ENCODE measurements around the gene UBE2M. TPM values are rescaled to one million over a fixed set of nuclear protein-coding genes. Genes with fewer than 3 reads are reported as not detected.
"Not testable (repeated sequence)": the region's sequence is repeated elsewhere in the genome, so short reads cannot be mapped to it uniquely, and the experiment has no call there.

Gene UBE2M
- total RNA-seq, 2 donors from 2014 or later, result 27.7 to 44.2 TPM

GRCh38 chr19:58578012-58578925, 19.9 kb upstream of the UBE2M start:
- Histone ChIP-seq H3K9me3 (no peaks in the 10 kb centered on the region), H3K27me3 (replicated peaks; ENCODE audit: insufficient read depth) (no peaks in the 10 kb centered on the region), H3K4me3 (no peak overlapping the region), H3K4me1 (replicated peaks) (peaks cover 3% of the 10 kb centered on the region), H3K27ac (no peak overlapping the region), H3K36me3 (peaks cover 0 to 17% of the 10 kb centered on the region in 2 donors)
- TF ChIP-seq POLR2A (IDR thresholded peaks at IDR 0.05), result no peak
- TF ChIP-seq, protein P1, sequence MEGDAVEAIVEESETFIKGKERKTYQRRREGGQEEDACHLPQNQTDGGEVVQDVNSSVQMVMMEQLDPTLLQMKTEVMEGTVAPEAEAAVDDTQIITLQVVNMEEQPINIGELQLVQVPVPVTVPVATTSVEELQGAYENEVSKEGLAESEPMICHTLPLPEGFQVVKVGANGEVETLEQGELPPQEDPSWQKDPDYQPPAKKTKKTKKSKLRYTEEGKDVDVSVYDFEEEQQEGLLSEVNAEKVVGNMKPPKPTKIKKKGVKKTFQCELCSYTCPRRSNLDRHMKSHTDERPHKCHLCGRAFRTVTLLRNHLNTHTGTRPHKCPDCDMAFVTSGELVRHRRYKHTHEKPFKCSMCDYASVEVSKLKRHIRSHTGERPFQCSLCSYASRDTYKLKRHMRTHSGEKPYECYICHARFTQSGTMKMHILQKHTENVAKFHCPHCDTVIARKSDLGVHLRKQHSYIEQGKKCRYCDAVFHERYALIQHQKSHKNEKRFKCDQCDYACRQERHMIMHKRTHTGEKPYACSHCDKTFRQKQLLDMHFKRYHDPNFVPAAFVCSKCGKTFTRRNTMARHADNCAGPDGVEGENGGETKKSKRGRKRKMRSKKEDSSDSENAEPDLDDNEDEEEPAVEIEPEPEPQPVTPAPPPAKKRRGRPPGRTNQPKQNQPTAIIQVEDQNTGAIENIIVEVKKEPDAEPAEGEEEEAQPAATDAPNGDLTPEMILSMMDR (IDR thresholded peaks at IDR 0.05), result no peak
- TF ChIP-seq POLR2AphosphoS5 (IDR thresholded peaks at IDR 0.05), result no peak
- 83% methylated on average over 11 of the region's 11 CpGs for WGBS
- DNase-seq (ENCODE audit: low spot score), result peak; percentile 3
- intact Hi-C loops (cut with DNase I), result no loop called here

DNA sequence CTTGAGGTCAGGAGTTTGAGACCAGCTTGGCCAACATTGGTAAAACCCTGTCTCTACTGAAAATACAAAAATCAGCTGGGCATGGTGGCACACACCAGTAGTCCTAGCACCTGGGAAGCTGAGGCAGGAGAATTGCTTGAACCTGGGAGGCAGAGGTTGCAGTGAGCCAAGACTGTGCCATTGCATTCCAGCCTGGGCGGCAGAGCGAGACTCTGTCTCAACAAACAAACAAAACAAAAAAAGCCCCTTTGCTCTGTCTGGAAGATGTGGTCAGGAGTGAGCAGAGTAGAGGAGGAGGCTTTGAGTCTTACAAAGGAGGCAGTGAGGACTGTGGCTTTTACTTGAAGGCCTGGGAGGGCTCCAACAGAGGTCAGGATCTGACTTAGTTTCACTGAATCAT, 19.2 kb upstream of the UBE2M start:
- H3K9me3 ChIP-seq; intact Hi-C loops (cut with DNase I); H3K27me3 ChIP-seq (replicated peaks; ENCODE audit: insufficient read depth); H3K4me3 ChIP-seq; H3K27ac ChIP-seq; DNase-seq (ENCODE audit: low spot score); H3K4me1 ChIP-seq (replicated peaks): not testable (repeated sequence)
- peaks cover 0 to 13% of the 10 kb centered on the region in 2 donors for H3K36me3 ChIP-seq
- 88% methylated on average over 2 of the region's 2 CpGs for whole genome bisulfite sequencing

- TF ChIP-seq, protein P1 (IDR thresholded peaks at IDR 0.05), result peak in 2 of 4 experiments; percentile 20 to 24
- TF ChIP-seq POLR2A (IDR thresholded peaks at IDR 0.05) (peak; percentile 45), POLR2AphosphoS5 (IDR thresholded peaks at IDR 0.05) (peak; percentile 85)
- under 1% methylated on average over 53 of the region's 66 CpGs for WGBS
- Histone ChIP-seq H3K4me3 (peak overlapping the region; percentile 66 to 79), H3K27me3 (replicated peaks; ENCODE audit: insufficient read depth) (no peaks in the 10 kb centered on the region), H3K4me1 (replicated peaks) (peaks cover 7% of the 10 kb centered on the region), H3K27ac (peak overlapping the region; percentile 87 to 92), H3K9me3 (no peaks in the 10 kb centered on the region), H3K36me3 (no peaks in the 10 kb centered on the region)
- intact Hi-C loops (cut with DNase I), result no loop called here
- DNase-seq (ENCODE audit: low spot score), result peak; percentile 82
These were observed 17.0 kb upstream of the UBE2M start for GRCh38 chr19:58575183-58576041.

- H3K4me1 ChIP-seq (replicated peaks), result peaks cover 7% of the 10 kb centered on the region
- TF ChIP-seq POLR2AphosphoS5 (IDR thresholded peaks at IDR 0.05) (no peak), POLR2A (IDR thresholded peaks at IDR 0.05) (no peak)
- TF ChIP-seq, protein P1 (IDR thresholded peaks at IDR 0.05), result no peak
These were observed 15.3 kb upstream of the UBE2M start for GRCh38 chr19:58573658-58574164.

More at GRCh38 chr19:58573658-58574164, 15.3 kb upstream of the UBE2M start:
- Histone ChIP-seq H3K27ac (peak overlapping the region; percentile 97 to 100), H3K4me3 (peak overlapping the region; percentile 47 to 75), H3K9me3 (no peaks in the 10 kb centered on the region), H3K27me3 (replicated peaks; ENCODE audit: insufficient read depth) (no peaks in the 10 kb centered on the region), H3K36me3 (no peaks in the 10 kb centered on the region)
- intact Hi-C loops (cut with DNase I), result loop anchor here (2.0 kb wide), 1 partner anchor 15 kb away; the partner anchor contains the start of gene UBE2M
- 2% methylated on average over 20 of the region's 20 CpGs for WGBS
- DNase-seq (ENCODE audit: low spot score), result no peak
